Stimulated activated CD8-positive, alpha-beta memory T cell treated with anti-CD3 and anti-CD28 coated beads, Interleukin-7, amount 100 ng/mL, for 1 hour (primary cell): ENCODE measurements around the gene PYCR2.

ENCODE experiments used
- DNase-seq, 2 donors: peaks; one replicate each; pipeline ENCODE4 v3.0.0-alpha.2; 2020; ENCODE audit warnings: low read depth in 2 of 2

PYCR2 gene

GRCh38 chr1:225876900-225877510, 47.0 kb downstream of the PYCR2 start:
- no peak for DNase-seq

GRCh38 chr1:225875044-225875815, 48.8 kb downstream of the PYCR2 start:
- no peak for DNase-seq

- DNase-seq: no peak
These were observed 49.6 kb downstream of the PYCR2 start for GRCh38 chr1:225874431-225874830.

GRCh38 chr1:225873281-225873850, 50.7 kb downstream of the PYCR2 start:
- DNase-seq: no peak

GRCh38 chr1:225872075-225872430, 52.0 kb downstream of the PYCR2 start:
- no peak for DNase-seq

- no peak for DNase-seq
These were observed 52.5 kb downstream of the PYCR2 start for GRCh38 chr1:225871359-225872074.

- no peak for DNase-seq
These were observed 53.1 kb downstream of the PYCR2 start for GRCh38 chr1:225870911-225871310.
